ENCODE data around the gene MCIDAS.

MCIDAS gene

GRCh38 chr5:55227664-55228430 lies 732 bp upstream of the MCIDAS start:
- no peak for TF ChIP-seq POLR2AphosphoS5 (IDR thresholded peaks at IDR 0.05; ENCODE audit: low read depth, low read length)

GRCh38 chr5:55226027-55226933 lies 835 bp downstream of the MCIDAS start:
- TF ChIP-seq POLR2AphosphoS5 (IDR thresholded peaks at IDR 0.05; ENCODE audit: low read depth, low read length): no peak
- 0 out of 2 replicates have a peak, but pooled peaks have one; percentile 45 for TF ChIP-seq SIN3A (IDR thresholded peaks at IDR 0.05; ENCODE audit: borderline replicate concordance, insufficient read depth, low read length)

GRCh38 chr5:55225346-55225745 lies 1.8 kb downstream of the MCIDAS start:
- no peak for TF ChIP-seq FOXP2 (optimal IDR thresholded peaks at IDR 0.05; ENCODE audit: borderline replicate concordance, extremely low read depth, extremely low read length, insufficient read depth)
- TF ChIP-seq POLR2AphosphoS5 (IDR thresholded peaks at IDR 0.05; ENCODE audit: low read depth, low read length): no peak
- TF ChIP-seq TAF1 (IDR thresholded peaks at IDR 0.05; ENCODE audit: borderline replicate concordance, insufficient read depth, low read length): no peak
- TF ChIP-seq SIN3A (IDR thresholded peaks at IDR 0.05; ENCODE audit: borderline replicate concordance, insufficient read depth, low read length): no peak
- TF ChIP-seq REST (IDR thresholded peaks at IDR 0.05; ENCODE audit: insufficient read depth in 1 of 2, low read depth in 2 of 2, low read length in 2 of 2): no peak

- TF ChIP-seq REST (IDR thresholded peaks at IDR 0.05; ENCODE audit: insufficient read depth in 1 of 2, low read depth in 2 of 2, low read length in 2 of 2) (no peak), SIN3A (IDR thresholded peaks at IDR 0.05; ENCODE audit: borderline replicate concordance, insufficient read depth, low read length) (no peak), TAF1 (IDR thresholded peaks at IDR 0.05; ENCODE audit: borderline replicate concordance, insufficient read depth, low read length) (no peak), FOXP2 (optimal IDR thresholded peaks at IDR 0.05; ENCODE audit: borderline replicate concordance, extremely low read depth, extremely low read length, insufficient read depth) (no peak), POLR2AphosphoS5 (IDR thresholded peaks at IDR 0.05; ENCODE audit: low read depth, low read length) (no peak)
These were observed 3.3 kb downstream of the MCIDAS start for GRCh38 chr5:55223812-55224240.

GRCh38 chr5:55222985-55223811 lies 3.9 kb downstream of the MCIDAS start:
- TF ChIP-seq POLR2AphosphoS5 (IDR thresholded peaks at IDR 0.05; ENCODE audit: low read depth, low read length) (no peak), TAF1 (IDR thresholded peaks at IDR 0.05; ENCODE audit: borderline replicate concordance, insufficient read depth, low read length) (no peak), FOXP2 (optimal IDR thresholded peaks at IDR 0.05; ENCODE audit: borderline replicate concordance, extremely low read depth, extremely low read length, insufficient read depth) (no peak), SIN3A (IDR thresholded peaks at IDR 0.05; ENCODE audit: borderline replicate concordance, insufficient read depth, low read length) (no peak), REST (IDR thresholded peaks at IDR 0.05; ENCODE audit: insufficient read depth in 1 of 2, low read depth in 2 of 2, low read length in 2 of 2) (no peak)

Data from PFSK-1 (cell line).